NCI-H774 (cell line): Measurements from ENCODE around the gene PAF1.
"Not testable (repeated sequence)": the region's sequence is repeated elsewhere in the genome, so short reads cannot be mapped to it uniquely, and the experiment has no call there.

ENCODE experiments used
- DNase-seq: peaks from one replicate; lab custom pipeline; 2025; lab: John Stamatoyannopoulos, UW

PAF1 gene

DNA sequence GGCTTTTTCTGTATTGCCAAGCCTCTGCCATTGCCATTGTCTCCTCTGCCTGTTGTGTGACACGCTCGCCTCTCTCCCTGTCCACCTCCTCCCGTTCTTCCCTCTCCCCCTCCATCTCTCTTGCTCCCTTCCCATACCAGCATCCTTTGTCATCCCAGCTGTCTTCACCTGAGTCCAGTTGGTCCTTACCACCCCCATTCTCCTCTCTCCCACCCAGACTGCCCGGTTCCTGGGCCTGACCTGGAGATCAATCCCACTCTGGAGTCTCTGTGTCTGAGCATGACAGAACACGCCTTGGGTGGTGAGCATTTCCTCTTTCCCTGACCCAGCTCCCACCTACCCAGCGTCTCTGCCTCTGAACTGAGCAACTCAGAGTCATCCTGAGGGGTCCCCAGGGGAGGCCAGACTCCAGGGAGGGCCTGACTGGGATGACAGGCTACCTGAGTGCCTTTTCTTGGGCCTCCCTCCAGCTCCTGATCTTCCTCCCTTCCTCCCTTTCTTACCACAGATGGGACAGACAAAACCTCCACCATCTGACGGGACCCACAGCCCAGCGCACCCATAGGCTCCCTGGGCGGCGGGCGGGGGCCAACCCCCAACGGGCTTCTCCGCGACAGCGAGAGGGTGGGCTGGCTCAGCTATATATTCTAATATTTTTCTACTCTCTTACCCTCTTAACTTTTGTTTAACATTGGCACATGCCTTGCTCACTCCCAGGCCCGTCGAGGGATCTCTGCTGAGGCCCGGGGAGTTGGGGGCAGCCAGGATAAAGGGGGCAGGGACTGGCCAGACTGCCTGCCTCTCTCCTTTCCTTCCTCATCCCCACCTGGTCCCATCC lies 7.7 kb downstream of the PAF1 start:
- no peak for DNase-seq

DNA sequence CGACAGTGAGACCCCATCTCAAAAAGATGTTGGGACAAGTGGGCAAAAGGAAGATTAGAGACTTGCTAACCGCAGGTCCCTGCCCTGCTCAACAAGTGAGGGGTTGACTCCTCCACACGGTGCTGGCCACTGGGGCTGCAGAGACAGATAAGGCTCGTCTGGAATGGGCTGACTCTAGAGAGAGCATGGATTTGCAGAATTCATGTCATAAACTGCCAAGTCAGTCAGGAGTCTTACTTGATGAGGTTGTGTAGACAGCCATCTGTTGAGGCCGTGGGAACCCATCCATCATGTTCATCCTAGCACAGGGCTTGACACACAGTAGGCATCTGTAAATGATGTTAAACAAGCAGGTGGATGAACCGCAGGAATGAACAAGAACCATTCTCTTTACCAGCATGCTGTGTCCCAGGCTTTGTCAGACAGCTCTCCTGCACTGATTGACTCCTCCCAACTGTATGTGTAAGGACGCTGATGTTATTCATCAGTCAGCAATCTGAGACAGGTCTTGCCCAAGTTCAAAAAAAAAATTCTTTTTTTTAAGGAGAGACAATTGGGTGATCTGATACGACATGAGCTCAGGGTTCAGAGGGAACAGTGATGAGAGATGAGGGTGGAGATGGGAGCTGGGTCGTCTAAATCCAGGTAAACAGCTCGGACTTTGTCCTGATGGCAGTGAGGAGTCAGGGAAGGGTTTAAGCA lies 8.8 kb downstream of the PAF1 start:
- no peak for DNase-seq

DNA sequence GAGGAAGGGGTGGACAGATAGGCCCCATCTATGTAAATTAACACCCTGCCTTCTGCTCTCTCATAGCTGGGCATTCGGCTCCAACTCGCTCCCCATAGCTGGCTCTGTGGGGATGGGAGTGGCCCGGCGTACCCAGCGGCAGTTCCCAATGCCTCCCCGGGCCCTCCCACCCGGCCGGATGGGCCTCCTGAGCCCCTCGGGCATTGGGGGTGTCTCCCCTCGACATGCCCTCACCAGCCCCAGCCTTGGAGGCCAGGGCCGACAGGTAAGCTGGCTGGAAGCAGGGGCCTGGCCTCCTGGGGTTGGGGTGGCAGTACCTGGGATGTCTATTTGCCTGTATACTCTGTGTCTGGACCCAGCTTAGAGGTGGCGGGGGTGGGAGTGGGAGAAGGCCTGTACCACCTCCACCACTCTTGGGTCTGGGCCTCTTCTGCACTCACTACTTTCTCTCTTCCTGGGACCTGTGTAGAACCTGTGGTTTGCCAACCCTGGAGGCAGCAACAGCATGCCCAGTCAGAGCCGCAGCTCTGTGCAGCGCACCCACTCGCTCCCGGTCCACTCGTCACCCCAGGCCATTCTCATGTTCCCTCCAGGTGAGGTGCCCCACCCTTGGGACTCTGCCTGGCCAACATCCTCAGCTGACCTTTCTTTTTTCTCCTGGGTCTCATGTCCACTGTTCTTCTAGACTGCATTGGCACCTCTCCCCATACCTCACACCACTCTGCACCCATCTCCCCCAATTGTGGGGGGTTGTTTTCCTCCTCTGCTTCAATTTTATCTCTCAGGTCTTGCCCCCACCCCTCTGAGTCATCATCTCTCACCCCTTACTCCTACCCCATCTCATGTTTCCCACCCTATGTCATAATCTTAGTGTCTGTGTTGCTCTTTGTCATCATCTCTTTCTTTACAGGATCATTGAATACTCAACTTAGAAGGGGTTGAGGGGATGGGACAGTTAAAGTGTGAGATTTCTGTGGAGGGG lies 10.1 kb downstream of the PAF1 start:
- no peak for DNase-seq

DNA sequence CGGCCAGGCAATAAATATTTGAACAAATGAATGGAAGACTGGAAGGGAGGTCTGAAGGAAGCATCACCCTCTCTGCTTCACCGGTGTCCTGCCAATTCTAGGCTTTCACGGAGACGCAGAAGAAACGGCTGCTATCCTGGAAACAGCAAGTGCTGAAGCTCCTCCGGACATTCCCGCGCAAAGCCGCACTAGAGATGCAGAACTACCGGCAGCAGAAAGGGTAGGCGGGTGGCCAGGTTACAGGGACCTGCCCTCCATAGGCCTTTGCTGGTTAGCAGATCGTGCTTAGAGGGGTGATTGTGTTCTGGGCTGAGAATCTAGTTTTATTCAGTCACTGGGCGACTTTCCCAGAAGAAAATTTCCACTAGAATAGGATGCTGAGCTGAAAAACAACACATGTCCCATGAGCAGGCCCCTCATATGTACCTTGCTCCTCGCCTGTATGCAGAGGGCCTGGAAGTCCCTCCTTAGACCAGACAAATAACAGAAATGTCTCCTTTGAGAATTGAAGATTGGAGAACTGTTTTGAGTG lies 11.0 kb downstream of the PAF1 start:
- no peak for DNase-seq

GRCh38 chr19:39379366-39379765 lies 11.5 kb downstream of the PAF1 start:
- not testable (repeated sequence) for DNase-seq

DNA sequence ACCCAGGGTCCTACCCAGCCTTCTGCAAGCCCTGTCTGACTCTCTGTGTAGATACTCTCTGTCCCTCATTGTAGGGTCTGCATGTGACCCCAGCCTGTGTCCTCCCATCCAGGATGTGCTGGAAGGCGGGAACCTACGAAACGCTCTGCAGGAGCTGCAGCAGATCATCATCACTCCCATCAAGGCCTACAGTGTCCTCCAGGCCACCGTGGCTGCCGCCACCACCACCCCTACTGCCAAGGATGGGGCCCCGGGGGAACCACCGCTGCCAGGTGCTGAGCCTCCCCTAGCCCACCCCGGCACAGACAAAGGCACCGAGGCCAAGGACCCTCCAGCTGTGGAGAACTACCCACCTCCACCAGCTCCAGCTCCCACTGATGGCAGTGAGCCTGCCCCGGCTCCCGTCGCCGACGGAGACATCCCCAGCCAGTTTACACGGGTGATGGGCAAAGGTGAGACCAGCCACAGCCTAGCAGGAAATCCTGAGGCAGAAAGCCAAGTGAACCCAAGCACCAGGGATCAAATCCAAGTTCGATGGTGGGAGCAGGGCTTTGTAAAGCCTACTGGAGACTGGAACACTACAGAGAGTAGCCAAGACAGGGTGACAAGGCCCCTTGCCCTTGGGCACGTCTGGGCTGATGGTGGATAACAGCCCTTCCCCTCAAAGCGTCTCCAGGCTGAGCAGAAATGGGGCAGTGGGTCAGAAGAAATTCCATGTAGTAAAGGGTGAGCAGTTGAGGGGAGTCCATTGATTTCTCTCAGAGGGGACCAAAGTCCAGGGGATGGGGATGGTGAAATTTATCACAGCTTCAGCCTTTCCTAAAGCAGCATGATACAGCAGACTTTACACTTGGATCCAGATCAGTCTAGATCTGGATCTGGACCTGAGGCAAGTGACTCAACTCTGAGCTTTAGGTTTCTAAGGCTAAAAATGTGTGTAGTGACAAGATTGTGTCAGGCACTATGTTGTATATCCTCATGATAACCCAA lies 13.2 kb downstream of the PAF1 start:
- no peak for DNase-seq

DNA sequence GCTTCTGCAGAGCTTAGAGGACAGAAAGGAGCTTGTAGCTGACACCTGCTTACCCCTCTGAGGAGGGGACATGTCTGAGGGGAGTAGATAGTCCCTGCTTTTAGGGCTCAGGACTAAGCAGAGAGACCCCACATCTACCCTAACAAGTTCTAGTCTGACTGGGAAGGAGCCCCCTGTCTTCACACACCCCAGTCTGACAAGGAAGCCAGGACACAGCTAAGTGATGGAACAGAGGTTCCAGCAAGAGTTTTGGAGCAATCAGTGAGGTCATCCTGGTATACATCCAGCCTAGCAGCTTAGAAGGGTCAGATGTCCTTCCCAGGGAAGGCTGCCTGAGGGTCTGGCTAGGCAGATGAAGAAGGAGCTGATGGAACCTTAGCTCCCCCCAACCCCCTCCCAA lies 15.0 kb downstream of the PAF1 start:
- no peak for DNase-seq

GRCh38 chr19:39372941-39373340 lies 18.0 kb downstream of the PAF1 start:
- DNase-seq = no peak

- DNase-seq = no peak
Measured at GRCh38 chr19:39372047-39372802, 18.7 kb downstream of the PAF1 start.

DNA sequence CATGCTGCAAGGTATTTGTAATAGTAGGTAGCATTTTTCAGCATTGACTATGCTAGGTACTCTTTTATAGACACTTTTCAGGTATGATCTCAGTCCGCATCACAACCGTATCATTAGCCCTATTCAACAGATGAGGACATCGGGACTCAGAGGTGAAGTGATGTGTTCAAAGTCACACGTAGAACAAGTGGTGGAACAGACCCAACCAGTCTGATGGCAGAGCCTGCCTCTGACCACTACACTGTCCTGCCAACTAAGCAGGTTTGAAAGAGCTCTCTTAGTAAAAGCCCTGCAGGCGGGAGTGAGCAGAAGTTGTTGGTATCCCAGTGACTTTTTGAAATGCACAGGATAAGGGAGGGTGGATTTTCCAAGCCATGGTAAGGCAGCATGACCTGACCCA lies 20.2 kb downstream of the PAF1 start:
- DNase-seq = no peak

DNA sequence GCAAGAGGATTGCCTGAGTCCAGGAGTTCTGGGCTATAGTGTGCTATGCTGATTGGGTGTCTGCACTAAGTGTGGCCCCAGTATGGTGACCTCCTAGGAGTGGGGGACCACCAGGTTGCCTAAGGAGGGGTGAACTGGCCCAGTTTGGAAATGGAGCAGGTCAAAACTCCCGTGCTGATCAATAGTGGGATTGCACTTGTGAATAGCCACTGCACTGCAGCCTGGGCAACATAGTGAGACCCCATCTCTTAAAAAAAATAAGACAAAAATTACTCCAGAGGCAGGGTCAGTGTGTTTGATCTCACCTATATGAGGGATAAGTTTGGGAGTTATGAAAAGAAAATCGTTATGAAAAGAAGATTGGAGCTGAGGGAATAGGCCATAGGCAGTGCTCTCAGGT lies 21.7 kb downstream of the PAF1 start:
- DNase-seq = no peak

DNA sequence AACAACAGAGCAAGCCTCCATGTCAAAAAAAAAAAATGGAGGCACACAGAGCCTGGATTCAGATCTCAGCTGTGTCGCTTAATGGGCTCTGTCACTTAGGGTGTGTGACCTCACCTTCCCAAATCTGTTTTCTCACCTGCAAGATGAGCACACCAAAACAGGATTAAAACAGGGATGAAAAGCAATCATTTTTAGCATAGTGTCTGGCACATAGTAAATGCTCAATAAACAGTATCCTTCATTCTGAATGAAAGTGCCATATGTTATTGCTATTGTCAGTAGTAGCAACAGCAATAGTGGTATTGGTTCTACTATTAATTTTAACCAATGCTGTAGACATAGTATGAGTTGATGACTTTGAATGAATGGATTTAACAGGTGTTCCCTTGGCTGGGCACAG lies 25.4 kb downstream of the PAF1 start:
- no peak for DNase-seq

DNA sequence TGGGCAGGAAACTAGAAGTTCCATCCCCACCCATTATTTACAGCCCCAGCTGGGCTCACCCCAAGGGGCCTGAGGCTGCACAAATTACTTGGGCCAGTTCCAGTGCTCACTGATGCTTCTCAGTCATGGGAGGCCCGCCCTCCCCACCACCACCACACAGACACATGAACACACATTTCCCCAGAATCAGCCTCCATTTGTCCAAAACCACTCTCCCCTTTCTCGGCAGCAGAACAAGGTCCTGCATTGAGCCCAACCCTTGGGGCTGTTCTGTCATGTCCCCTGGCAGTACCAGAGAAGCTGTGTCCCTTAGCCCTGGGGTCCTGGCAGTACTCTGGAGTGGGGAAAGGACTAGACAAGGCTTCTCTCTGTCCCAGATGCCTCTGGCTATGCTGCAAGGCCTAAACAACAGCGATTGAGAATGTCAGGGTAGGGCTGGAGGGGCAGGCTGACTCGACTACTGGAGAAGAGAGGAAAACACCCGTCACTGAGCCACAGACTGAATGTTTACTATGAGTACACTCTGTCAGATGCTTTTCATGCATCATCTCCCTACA lies 26.9 kb downstream of the PAF1 start:
- DNase-seq = no peak

DNA sequence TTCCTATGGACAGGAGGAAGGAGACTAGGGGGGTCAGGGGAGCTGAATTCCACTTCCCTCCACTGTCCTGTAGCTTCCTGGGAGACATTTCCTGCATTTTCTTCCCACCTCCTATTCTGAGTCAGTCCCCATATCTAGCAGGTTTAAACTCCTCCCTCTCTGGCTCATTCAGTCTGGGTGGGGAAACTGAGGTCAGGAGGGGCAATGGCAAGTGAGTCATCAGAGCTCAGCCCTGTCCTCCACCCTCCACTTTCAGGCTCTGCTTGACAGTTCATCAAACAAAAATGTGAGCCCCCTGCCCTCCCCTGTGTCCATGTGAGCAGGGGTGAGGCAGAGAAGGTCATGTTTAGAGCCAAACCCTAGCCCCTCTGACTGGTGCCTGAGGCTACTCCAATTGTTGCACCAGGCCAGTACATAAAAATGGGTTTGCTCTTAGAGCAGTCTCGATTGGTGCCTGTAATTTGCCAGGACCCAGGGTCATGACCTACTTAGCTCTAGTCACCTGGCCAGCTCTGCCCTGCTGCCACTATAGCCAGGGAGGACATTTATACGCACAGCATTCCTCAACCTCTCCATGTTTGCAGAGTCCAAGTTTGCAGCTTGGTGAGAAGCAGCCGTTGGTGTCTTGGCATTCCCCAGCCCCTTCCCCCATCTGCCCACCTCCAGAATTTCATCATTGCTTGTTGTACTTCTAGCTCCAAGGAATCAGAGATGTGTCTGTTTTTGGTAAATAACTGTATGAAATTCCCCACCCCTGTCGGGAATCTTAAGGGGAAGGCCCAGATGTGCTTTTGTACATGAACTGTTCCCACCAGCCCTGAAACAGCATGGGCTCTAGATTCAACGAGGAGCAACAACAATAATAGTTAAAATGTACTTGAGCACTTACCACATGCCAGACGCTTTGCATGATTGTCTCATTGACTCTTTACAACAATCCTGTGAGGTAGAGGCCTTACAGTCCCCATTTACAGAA lies 27.9 kb downstream of the PAF1 start:
- no peak for DNase-seq

GRCh38 chr19:39360599-39360998 lies 30.3 kb downstream of the PAF1 start:
- no peak for DNase-seq

GRCh38 chr19:39359026-39359425 lies 31.9 kb downstream of the PAF1 start:
- no peak for DNase-seq

GRCh38 chr19:39356647-39357046 lies 34.3 kb downstream of the PAF1 start:
- DNase-seq = no peak

GRCh38 chr19:39356073-39356472 lies 34.8 kb downstream of the PAF1 start:
- DNase-seq = no peak

GRCh38 chr19:39355253-39355652 lies 35.7 kb downstream of the PAF1 start:
- DNase-seq = no peak
